OCI-LY3 (cell line): ENCODE results near the gene CXCL5.

Experiments
- H2AFZ ChIP-seq: fragments of 200-600, 300-600 bp; shearing (Covaris generic); 2 replicates; pipeline ENCODE4 v1.6.0; 2014; ENCODE audit warnings: antibody characterized with exemption, low read depth, low read length
- H3K27ac ChIP-seq: fragments of 200-600, 300-600 bp; sonication (generic); 2 replicates; pipeline ENCODE4 v1.5.1; 2014; ENCODE audit warnings: mild to moderate bottlenecking, low read length, moderate library complexity, mixed read lengths
- H3K27me3 ChIP-seq: fragments of 200-600, 300-600 bp; sonication (generic); 2 replicates; pipeline ENCODE4 v1.6.1; 2014; ENCODE audit warnings: low read depth, low read length, mixed read lengths
- H3K36me3 ChIP-seq: fragments of 200-600, 300-600 bp; sonication (generic); replicated peaks from 2 replicates; pipeline ENCODE3; 2014; ENCODE audit warnings: low read depth, low read length, mixed read lengths
- H3K4me1 ChIP-seq: fragments of 300-600, 200-600 bp; sonication (generic); 2 replicates; pipeline ENCODE4 v1.6.1; 2014; ENCODE audit warnings: low read length, mixed read lengths
- H3K4me2 ChIP-seq: fragments of 200-600, 300-600 bp; sonication (generic); 2 replicates; pipeline ENCODE4 v1.6.1; 2014; ENCODE audit warnings: low read length, mixed read lengths
- H3K4me3 ChIP-seq: fragments of 300-600, 200-600 bp; sonication (generic); 2 replicates; pipeline ENCODE4 v1.5.1; 2014; ENCODE audit warnings: antibody characterized with exemption, mild to moderate bottlenecking, low read length, moderate library complexity
- H3K79me2 ChIP-seq: fragments of 300-600, 200-600 bp; shearing (Covaris generic); 2 replicates; pipeline ENCODE4 v1.6.1; 2014; ENCODE audit warnings: mild to moderate bottlenecking, low read length, mixed read lengths
- H3K9ac ChIP-seq: fragments of 300-600, 200-600 bp; shearing (Covaris generic); 2 replicates; pipeline ENCODE4 v1.6.0; 2014; ENCODE audit warnings: mild to moderate bottlenecking, low read length, moderate library complexity
- H3K9me3 ChIP-seq: fragments of 200-600, 300-600 bp; shearing (Covaris generic); 2 replicates; pipeline ENCODE4 v1.6.1; 2014; ENCODE audit warnings: low read length, mixed read lengths; ENCODE audit not compliant: insufficient read depth
- H4K20me1 ChIP-seq: fragments of 200-600, 300-600 bp; sonication (generic); 2 replicates; pipeline ENCODE4 v1.6.1; 2016; ENCODE audit warnings: low read length, mixed read lengths; ENCODE audit not compliant: insufficient read depth
- EZH2phosphoT487 ChIP-seq: fragments of 200-600 bp; shearing (Covaris generic); IDR thresholded peaks from 2 replicates; pipeline ENCODE4 v1.6.1; 2018; ENCODE audit warnings: antibody characterized with exemption, mixed run types, low read depth
- TF ChIP-seq, protein P1 (sequence below): fragments of 200-600, 300-600 bp; sonication (generic); IDR thresholded peaks from 2 replicates; pipeline ENCODE4 v1.5.1; 2014; ENCODE audit warnings: antibody characterized with exemption, low read length, low read depth

The CXCL5 gene

DNA sequence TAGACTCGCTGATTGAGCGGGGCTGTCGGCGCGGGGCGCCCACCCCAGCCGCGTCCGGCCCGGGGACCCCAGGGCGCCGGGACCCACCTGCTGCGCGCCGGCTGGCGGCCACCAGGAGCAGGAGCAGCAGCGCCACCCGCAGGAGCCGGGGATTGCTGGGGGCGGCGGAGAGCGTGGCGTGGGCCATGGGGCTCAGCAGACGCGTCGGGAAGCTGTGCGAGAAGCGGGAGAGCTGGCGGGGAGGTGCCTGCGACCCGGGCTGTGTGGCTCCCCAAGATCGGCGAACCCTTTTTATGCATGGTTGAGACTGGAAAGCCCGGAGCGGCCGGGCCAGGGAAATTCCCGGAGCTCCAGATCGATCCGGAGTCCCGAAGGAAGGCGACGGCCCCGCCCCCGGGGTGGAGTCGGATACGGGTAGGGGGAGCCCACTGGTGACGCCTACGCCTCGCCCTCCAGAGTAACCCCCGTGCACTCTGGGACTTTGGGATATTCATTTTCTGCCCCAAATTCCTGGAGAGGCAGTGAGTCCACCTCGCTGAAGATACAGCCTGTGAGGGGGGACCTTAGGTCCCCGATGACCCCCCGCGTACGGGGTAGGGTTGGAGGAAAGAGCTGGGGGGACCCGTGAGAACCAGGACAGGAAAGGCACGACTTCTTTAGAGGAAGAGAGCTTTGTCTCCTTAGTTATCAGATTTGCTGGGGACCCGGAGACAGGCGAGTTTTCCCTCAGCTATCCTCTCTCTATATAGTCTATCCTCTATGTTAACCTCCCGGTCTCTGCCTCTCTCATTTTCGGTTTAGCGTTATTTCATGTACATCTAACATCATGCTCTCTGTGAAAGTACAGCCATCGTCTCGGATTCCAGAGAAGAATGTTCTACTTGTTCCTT, 40.2 kb upstream of the CXCL5 start, which contains the start of gene CXCL3:
CXCL3 (minus strand) TSS at position 265 of the 890 bp plus-strand sequence; CDS start at position 187, 78 bp downstream.
- H3K27ac ChIP-seq: no peak within 1 kb of the TSS
- no peaks in the 10 kb centered on the region for H4K20me1 ChIP-seq
- no peaks in the 10 kb centered on the region for H3K4me1 ChIP-seq
- no peak within 1 kb of the TSS for H3K4me3 ChIP-seq
- no peak within 1 kb of the TSS for H2AFZ ChIP-seq
- no peaks in the 10 kb centered on the region for H3K36me3 ChIP-seq
- no peak for TF ChIP-seq EZH2phosphoT487
- TF ChIP-seq, protein P1, sequence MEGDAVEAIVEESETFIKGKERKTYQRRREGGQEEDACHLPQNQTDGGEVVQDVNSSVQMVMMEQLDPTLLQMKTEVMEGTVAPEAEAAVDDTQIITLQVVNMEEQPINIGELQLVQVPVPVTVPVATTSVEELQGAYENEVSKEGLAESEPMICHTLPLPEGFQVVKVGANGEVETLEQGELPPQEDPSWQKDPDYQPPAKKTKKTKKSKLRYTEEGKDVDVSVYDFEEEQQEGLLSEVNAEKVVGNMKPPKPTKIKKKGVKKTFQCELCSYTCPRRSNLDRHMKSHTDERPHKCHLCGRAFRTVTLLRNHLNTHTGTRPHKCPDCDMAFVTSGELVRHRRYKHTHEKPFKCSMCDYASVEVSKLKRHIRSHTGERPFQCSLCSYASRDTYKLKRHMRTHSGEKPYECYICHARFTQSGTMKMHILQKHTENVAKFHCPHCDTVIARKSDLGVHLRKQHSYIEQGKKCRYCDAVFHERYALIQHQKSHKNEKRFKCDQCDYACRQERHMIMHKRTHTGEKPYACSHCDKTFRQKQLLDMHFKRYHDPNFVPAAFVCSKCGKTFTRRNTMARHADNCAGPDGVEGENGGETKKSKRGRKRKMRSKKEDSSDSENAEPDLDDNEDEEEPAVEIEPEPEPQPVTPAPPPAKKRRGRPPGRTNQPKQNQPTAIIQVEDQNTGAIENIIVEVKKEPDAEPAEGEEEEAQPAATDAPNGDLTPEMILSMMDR: no peak
- H3K4me2 ChIP-seq: no peak within 1 kb of the TSS
- no peaks in the 10 kb centered on the region for H3K9me3 ChIP-seq
- H3K9ac ChIP-seq: no peak within 1 kb of the TSS
- no peaks in the 10 kb centered on the region for H3K79me2 ChIP-seq
- H3K27me3 ChIP-seq: peaks cover 2% of the 10 kb centered on the region; the same call in 1 of the 2 replicates

DNA sequence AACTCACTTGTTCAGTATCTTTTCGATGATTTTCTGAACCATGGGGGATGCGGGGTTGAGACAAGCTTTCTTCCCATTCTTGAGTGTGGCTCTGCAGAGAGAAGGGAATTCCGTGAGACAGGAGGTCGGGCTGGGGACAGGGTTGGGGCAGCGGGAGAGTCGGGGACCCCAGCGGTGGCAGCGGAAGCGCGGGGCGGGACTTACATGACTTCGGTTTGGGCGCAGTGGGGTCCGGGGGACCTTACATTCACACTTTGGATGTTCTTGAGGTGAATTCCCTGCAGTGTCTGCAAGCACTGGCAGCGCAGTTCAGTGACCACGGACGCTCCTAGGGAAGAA, 39.6 kb upstream of the CXCL5 start:
- peaks cover 2% of the 10 kb centered on the region; the same call in 1 of the 2 replicates for H3K27me3 ChIP-seq
- H3K9ac ChIP-seq: no peak overlapping the region
- no peak overlapping the region for H3K4me2 ChIP-seq

DNA sequence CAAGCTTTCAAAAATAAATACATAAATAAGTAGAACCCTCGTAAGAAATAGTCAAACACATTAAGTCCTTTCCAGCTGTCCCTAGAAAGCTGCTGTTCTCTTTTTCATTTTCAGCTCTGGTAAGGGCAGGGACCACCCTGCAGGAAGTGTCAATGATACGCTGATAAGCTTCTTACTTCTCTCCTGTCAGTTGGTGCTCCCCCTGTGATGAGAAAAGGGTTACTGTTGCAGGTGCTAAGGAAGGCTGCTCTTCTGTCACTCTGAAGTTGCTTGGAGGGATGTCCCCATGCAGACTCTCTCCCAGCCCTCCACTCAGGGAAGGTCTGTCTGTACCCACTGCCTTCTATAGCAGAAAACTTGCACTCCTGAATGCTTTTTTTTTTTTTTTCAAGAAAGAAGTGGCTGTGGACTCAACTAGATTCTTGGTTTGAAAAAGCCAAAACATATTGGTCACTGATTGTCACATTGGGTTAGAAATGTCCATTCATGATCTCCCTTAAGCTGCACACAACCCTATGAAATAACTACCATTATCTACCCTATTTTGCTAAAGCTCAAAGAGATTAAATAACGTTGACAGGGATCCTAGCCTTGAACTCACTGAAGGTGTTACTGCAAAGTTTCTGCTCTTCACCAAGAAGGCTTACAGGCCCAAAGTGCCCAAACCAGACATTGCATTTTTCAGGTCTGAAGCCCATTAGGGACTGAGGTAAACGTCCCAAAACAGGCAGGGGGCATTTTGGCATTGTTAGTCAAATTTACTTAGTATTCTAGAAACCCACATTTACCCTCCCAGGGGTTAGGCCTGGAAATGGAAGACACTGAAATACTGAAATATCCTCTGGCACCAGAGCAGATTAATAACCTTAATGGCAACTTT, 38.8 kb upstream of the CXCL5 start:
- H3K9ac ChIP-seq: no peak overlapping the region
- H2AFZ ChIP-seq: no peak overlapping the region
- H4K20me1 ChIP-seq: no peaks in the 10 kb centered on the region
- H3K4me2 ChIP-seq: no peak overlapping the region
- H3K79me2 ChIP-seq: no peaks in the 10 kb centered on the region
- no peaks in the 10 kb centered on the region for H3K36me3 ChIP-seq
- H3K4me1 ChIP-seq: no peaks in the 10 kb centered on the region
- no peak overlapping the region for H3K4me3 ChIP-seq
- no peak overlapping the region for H3K27ac ChIP-seq
- TF ChIP-seq, protein P1: no peak
- TF ChIP-seq EZH2phosphoT487: no peak
- H3K27me3 ChIP-seq: peaks cover 2% of the 10 kb centered on the region; the same call in 1 of the 2 replicates
- no peaks in the 10 kb centered on the region for H3K9me3 ChIP-seq

More for the DNA sequence above, 39.6 kb upstream of the CXCL5 start:
- Histone ChIP-seq H4K20me1 (no peaks in the 10 kb centered on the region), H3K79me2 (no peaks in the 10 kb centered on the region), H3K27ac (no peak overlapping the region), H2AFZ (no peak overlapping the region), H3K36me3 (no peaks in the 10 kb centered on the region), H3K4me3 (no peak overlapping the region), H3K4me1 (no peaks in the 10 kb centered on the region), H3K9me3 (no peaks in the 10 kb centered on the region)
- no peak for TF ChIP-seq EZH2phosphoT487
- TF ChIP-seq, protein P1: no peak

DNA sequence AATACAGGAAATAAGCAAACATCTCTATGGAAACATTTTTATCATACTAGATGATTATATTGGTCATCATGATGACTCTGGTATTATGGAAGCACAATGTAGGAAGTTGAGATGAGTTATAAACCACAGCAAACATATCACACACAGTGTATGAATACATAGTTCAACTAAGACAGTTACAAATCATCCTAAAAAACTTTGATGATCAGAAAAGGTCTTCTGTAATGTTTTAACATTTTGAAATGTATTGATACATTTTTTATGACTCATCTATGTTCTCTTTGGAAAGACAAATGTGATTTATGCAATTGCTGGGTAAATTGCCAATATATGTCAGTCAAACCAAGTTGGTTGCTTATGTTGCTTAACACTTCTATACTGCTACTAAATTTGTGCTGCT, 35.3 kb upstream of the CXCL5 start:
- TF ChIP-seq EZH2phosphoT487: no peak
- TF ChIP-seq, protein P1: no peak
- Histone ChIP-seq H3K27ac (no peak overlapping the region), H3K4me2 (no peak overlapping the region), H3K4me1 (no peaks in the 10 kb centered on the region), H2AFZ (no peak overlapping the region), H3K9me3 (no peaks in the 10 kb centered on the region), H3K9ac (no peak overlapping the region), H3K79me2 (no peaks in the 10 kb centered on the region), H3K4me3 (no peak overlapping the region), H3K27me3 (peaks cover 2% of the 10 kb centered on the region; the same call in 1 of the 2 replicates), H3K36me3 (no peaks in the 10 kb centered on the region), H4K20me1 (no peaks in the 10 kb centered on the region)
